ENCODE data around the gene ANP32D. TPM values are rescaled to one million over a fixed set of nuclear protein-coding genes. Genes with fewer than 3 reads are reported as not detected.
A peak's percentile ranks its signal among the peaks of the same experiment; 100 is the strongest.
"Not testable (repeated sequence)": the region's sequence is repeated elsewhere in the genome, so short reads cannot be mapped to it uniquely, and the experiment has no call there.

ANP32D gene
- polyA plus RNA-seq (ENCODE audit: insufficient read length in 10 of 10): not detected
- long read RNA-seq, donor 1: 0 reads
- long read RNA-seq, donor 2: 0 reads
- long read RNA-seq, donor 3: 0 reads
- long read RNA-seq, donor 4: 0 reads
- long read RNA-seq, donor 5: 0 reads
- long read RNA-seq, donor 6: 0 reads
- long read RNA-seq, donor 7: 0 reads
- long read RNA-seq, donor 8: 0 reads
- long read RNA-seq, donor 9: 0 reads

DNA sequence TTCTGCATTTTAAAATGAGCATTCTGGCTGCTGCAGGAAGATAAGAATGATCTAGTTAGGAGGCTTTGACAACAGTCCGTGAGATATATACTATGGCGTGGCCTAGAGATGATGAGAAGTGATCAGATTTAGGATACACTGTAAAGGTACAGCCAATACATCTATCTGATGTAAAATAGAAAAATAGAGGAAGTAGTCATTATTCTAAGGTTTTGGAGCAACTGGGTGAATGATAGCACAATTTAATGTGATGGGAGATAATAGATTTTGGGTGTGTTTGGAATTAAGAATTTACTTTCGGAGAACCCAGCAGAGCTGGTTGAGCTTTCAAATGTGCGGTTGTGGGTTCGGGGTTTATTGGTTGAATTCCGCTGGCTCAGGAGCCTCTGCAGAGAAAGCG is at the start of gene ANP32D:
TSS of gene ANP32D (plus strand) at position 301 of the 400 bp plus-strand sequence. CDS start 106 bp downstream, outside the sequence.
- DNase-seq: no peak

DNA sequence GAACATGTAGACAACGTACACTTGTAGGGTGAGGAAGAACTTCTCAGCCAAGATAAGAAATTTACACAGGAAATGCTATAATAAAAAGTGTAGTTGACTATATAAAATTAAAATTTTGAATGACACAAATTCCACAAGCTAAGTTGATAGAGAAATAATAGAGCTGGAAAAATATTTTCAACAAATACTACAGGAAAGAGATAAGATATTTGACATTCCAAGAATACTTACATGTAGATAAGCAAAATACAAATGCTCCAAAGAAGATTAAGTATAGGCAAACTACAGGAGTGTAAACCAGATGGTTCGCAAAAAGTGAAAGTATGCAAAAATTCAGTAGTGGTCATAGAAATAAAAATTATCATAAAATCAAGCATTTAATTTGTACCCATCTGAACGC is 49.2 kb upstream of the ANP32D start:
- DNase-seq: no peak

DNA sequence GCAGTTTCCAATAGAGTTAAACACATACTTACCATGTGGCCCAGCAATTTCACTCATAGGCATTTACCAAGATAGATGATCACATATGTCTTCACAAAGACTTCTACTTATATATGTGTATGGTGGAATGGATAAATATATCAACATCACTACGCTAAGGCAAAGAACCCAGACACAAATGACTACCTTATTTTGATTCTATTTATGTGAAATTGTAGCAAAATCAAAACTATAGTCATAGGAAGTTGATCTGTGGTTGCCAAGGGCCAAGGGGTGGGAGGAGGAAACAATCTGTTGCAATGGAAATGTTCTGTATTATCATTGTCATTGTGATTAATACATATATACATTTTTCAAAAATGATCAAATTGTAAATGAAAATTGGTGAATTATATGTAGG is 47.7 kb upstream of the ANP32D start:
- no peak for DNase-seq

GRCh38 chr12:48434016-48434415 is 38.3 kb upstream of the ANP32D start:
- DNase-seq: not testable (repeated sequence)

GRCh38 chr12:48441069-48441468 is 31.3 kb upstream of the ANP32D start:
- no peak for DNase-seq

DNA sequence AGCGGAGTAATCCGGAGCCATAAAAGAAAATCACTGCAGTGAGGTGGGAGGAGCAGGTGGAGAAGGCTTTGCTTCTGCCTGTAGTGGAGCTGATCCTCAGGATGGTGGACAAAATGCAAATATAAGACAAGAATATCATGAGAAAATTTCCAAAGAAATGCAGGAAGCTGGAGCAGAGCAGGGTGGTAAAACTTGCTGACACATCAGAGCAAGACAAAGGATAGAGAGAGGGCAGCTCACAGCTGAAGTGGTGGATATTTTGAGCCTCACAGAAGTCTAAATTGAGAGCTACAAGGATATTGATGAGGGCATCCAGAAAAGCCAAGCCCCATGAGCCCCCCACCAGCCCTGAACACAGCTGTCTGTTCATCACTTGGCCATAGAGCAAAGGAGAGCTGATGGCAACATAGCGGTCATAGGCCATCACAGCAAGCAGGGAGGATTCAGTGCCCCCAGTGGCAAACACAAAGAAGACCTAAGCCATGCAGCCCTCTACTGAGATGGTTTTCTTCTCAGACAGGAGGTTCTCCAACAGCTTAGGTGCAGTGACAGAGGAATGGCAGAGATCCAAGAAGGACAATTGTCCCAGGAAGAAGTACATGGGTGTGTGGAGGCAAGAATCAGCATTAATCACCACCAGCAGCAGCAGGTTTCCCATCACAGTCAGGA is 30.0 kb upstream of the ANP32D start:
- no peak for DNase-seq

DNA sequence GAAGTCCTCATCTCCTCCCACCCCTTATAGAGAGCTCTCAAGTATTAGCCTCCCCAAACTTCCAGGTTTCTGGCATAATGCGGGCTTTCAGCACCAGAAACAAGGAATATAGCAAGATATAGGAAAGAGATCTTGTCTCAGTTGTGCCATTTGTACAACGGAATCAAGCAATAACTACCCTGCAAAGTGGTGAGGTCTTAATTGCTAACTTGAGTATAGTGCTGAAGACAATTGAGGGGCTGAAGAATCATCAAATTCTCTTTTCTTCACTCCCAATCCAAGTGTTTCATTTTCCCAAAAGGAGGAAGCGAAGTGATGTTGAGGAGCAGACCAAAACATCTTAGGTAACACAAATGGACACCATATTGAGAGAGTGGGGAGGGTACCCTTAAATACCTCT is 26.8 kb upstream of the ANP32D start:
- no peak for DNase-seq

DNA sequence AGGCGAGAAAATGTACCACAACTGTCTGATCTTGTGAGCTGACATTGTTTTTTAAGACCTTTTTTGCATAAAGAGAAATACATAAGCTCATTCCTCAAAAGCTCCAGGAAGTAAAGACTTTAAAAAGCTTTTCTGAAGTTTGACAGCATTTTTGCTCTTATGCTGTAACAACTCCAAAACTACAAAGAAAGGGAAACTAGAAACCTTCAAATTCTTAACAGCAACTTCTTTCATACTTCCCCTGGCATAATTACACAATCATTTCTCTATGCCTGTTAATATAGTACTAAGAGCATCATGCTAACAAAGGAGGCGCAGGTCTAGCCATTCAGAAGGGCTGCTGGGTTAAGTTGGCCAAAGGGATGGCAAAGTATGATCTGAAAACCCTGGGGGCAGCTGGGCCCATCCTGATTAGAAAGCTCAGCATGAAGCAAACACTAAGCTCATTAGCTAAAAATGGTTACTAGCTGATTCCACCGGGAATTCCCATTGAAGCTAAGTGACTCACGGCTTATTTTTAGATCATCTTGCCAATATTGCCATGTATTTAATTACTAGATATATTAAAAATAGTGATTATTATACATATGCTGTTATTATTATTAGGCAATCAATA is 26.1 kb upstream of the ANP32D start:
- no peak for DNase-seq

- DNase-seq: no peak
Measured at GRCh38 chr12:48447755-48448154, 24.6 kb upstream of the ANP32D start.

GRCh38 chr12:48451372-48451771 is 21.0 kb upstream of the ANP32D start:
- DNase-seq: no peak

GRCh38 chr12:48452961-48453360 is 19.4 kb upstream of the ANP32D start:
- DNase-seq: not testable (repeated sequence)

DNA sequence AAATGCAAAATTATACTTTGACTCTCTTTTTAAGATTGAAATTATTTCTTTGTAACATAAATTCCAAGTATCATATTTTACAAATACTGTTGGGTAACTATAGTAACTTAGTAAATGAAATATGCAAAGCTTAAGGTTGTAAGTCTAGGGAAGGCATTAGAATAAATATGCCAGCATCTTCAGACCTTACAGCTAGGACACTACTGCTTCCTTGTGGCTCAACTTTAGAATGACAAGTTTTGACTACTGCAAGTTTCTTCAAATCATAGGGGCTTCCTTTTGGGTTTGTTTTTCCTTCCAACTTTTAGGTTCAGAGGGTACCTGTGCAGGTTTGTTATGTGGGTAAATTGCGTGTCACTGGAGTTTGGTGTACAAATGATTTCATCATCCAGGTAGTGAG is 17.7 kb upstream of the ANP32D start:
- DNase-seq: peak in 2 of 3 donors; percentile 8 to 36

DNA sequence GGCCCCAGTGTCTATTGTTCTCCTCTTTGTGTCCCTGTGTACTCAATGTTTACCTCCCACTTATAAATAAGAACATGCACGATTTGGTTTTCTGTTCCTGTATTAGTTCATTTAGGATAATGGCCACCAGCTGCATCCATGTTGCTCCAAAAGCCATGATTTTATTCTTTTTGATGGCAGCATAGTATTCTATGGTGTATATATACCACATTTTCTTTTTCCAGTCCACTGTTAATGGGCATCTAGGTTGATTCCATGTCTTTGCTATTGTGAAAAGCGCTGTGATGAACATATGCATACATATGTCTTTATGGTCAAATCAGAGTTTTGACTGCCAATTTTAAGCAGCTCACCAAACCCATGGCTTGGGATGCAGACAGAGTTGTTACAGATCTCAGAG is 17.2 kb upstream of the ANP32D start:
- DNase-seq: no peak

DNA sequence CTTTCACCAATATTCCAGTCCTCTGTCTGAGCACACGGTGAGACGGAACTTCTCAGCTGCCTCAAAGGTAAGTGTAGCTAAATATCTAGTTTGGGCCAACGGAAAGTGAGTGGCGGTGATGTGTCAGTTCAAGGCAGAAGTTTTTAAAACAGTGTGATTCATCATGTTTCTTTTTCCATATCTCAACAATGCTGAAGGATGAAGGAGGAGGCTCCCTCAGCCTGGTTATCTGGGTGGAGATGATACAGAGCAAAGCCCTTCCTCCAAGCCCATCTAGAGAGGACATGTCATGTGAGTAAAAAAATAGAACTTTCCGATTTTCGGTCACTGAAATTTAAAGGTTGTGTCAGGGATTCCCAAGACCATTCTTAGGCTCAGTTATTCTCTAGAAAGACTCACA is 13.1 kb upstream of the ANP32D start:
- DNase-seq: no peak

DNA sequence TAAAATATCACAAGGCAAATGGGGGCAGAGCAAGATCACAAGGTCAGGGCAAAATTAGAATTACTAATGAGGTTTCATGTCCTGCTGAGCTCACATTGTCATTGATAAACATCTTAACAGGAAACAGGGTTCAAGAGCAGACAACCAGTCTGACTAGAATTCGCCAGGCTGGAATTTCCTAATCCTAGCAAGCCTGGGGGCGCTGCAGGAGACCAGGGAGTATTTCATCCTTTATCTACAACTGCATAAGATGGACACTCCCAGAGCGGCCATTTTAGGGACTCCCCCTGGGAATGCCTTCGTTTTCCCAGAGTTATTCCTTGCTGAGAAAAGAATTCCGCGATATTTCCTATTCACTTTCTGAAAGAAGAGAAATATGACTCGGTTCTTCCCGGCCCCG is 3.3 kb upstream of the ANP32D start:
- not testable (repeated sequence) for DNase-seq

DNA sequence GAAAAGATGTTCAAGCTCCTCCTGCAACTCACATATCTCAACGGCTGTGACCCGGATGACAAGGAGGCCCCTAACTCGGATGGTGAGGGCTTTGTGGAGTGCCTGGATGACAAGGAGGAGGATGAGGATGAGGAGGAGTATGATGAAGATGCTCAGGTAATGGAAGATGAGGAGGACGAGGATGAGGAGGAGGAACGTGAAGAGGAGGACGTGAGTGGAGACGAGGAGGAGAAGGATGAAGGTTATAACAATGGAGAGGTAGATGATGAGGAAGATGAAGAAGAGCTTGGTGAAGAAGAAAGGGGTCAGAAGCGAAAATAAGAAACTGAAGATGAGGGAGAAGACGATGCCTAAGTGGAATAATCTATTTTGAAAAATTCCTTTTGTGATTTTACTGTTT is 702 bp downstream of the ANP32D start:
- no peak for DNase-seq

DNA sequence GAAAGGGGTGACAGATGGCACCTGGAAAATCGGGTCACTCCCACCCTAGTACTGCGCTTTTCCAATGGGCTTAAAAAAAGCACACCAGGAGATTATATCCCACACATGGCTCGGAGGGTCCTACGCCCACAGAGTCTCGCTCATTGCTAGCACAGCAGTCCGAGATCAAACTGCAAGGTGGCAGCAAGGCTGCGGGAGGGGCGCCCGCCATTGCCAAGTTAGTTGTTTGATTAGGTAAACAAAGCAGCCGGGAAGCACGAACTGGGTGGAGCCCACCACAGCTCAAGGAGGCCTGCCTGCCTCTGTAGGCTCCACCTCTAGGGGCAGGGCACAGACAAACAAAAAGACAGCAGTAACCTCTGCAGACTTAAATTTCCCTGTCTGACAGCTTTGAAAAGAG is 2.1 kb downstream of the ANP32D start:
- not testable (repeated sequence) for DNase-seq

- no peak for DNase-seq
Measured at GRCh38 chr12:48482198-48482597, 9.8 kb downstream of the ANP32D start, which contains the start of gene C12orf54. Gene C12orf54, plus strand, starts transcription at chr12:48482498. Its CDS starts 799 bp downstream, at chr12:48483297.

DNA sequence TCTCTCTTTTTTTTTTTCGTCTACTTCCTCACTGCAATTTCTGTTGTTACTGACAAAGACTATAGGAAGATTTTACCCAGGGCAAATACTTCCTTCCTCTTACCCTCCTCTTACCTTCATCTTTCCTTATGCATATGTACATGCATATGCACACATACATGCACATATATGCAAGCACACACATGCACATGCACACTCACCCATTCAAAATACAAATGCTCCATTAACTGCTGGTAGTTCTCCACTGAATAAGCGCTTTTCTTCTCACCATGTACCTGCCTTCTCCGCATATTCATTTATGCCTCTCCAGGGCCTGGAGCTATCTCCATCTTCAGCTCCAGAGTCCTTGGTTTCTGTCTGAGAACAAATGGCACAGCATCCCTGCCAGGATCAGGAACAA is 10.6 kb downstream of the ANP32D start:
- DNase-seq: no peak

DNA sequence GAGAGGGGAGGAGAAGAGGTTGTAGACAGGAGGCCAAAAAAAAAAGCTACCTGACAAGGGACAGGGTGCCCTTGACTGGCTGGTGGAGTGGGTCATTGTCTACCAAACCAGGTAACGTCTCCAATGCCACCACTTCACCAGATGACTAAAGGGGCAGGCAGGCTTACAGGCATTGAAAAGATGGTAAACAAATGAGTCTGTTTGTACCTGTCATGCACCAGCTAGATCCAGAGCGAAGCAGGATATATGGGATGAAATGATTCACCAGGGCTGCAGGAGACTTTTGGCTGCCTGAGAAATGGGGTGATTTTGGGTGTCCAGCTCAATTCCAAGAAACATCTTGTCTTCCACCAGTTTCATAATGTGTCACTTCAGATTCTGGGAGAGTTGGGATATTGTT is 13.9 kb downstream of the ANP32D start:
- DNase-seq: no peak

DNA sequence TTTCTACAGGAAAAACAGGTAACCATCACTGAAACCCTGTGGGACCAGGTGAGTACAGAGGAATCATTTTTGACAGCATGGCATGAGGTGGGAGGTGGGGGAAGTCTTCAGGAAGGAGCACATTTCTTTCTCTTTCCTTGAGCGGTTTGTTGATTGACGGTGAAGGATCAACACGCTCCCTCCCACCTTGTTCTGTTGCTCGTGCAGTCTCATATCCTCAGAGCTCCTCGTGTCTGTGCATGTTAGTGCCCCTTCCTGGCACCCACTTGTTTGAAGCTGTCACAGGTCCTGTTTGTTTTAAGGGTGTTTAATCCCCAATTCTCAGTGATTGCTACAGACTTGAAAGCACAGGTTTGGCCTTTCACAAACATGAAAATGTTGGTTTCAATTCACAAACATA is 14.3 kb downstream of the ANP32D start:
- DNase-seq: no peak

DNA sequence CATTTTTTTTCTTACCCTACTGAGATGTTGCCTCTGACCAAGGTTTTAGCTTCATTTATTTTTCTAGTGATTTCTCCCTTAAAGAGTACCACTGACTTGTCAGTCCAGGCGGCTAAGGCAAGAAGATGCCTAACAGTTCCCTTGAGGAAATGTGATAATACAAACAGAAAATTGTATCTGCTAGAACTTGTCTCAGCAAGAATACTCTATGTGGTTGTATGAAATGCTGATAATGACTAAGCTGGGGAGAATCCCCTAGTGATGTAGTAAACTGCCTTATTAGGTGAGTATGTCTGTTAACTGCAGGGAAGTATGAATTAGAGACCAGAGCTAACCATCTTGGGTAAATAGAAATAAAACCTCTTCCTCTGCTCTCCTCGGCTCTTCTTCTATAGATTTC is 16.7 kb downstream of the ANP32D start:
- peak in 1 of 3 donors; percentile 1 for DNase-seq

GRCh38 chr12:48489456-48489855 is 17.1 kb downstream of the ANP32D start:
- DNase-seq: not testable (repeated sequence)

Measured in muscle of back (tissue), 13 donors.